Activated naive CD4-positive, alpha-beta T cell treated with Interleukin-2 at 50 U/mL for 16 hours (primary cell): ENCODE measurements around the gene OSBPL1A.

Experiments
- DNase-seq: peaks from one replicate; pipeline ENCODE4 v3.0.0-alpha.2; 2020

Gene OSBPL1A

DNA sequence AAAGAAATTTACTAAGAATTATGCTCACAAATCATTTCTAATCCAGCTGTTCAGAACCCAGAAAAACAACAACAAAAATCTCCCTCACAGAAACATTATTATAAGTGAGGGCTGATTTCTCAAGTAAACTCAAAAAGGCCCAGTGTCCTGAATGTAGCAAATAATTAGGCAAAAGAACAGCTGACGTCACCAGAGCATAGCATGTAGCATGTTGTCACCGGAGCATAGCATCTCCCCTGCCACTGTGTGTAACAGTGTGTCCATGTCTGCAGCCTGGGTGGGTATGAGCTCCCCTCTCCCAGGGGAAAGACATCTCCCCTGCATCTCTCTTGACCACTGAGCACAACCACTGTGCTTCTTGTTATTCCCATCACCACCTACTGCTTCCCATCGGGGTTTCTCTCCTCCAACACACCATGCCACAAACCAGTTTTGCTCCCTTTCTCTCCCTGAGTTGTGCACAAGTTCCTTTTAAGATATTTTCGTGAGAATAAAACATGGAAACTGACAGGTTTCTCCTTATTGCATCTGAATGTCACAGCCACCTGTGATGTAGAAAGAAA lies 132.0 kb downstream of the OSBPL1A start:
- no peak for DNase-seq

DNA sequence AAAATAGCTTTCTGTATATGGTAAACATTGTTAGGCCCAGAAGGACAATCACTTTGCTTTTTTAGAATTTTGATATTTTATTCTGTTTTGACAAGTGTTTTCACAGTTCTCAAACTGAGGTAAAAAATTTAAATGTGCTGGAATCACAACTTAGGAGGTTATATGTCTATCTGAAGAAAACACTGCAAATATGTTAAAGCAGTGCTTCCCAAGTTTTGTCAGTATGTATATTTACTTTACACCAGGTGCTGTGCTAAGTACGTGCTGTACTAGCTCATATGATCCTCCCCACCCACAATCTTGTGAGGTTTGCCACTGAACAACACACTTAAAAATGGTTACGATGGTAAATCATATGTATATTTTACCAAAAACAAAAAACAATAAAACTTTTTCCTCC lies 134.6 kb downstream of the OSBPL1A start:
- no peak for DNase-seq

DNA sequence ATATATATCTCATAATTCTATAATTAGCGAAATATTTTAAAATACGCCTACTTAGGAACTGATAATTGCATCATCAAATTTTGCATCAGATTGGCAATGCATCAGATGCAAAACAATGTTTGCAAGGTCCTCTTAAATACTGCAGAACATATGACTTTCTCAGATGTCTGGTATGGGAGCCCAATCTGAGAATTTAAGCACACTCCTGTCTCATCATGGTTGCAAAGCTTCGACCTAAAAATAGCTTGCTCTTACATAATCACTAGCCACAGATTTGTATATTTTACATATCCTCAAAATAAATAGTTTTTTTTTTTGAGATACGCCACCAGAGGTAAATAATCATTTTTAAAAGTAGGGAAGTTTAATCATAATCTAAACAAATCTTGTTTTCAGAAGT lies 135.5 kb downstream of the OSBPL1A start:
- DNase-seq: no peak

DNA sequence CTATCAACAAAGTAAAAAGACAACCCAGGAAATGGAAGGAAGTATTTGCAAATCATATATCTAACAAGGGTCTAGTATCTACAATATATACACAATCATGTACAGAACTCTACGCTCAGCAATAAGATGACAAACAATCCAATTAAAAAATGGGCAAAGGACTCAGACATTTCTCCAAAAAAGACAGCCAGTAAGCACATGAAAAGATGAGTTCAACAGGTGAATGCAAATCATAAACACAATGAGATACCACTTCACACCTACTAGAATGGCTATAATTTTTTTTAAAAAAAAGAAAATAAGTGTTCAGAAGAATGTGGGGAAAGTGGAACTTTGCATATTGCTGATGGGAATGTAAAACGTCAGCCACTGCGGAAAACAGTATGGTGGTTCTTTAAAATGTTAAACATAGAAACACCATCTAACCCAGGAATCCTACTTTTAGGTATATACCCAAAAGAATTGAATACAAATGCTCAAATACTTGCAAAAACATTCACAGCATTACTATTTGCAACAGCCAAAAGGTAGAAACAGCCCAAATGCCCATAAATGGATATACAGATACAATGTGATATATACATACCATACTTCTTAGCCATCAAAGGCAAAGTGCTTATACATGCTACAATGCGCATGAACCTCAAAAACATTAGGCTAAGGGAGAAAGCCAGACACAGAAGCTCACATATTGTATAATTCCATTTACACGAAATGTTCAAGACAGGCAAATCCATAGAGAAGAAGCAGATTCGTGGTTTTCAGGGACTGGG lies 137.6 kb downstream of the OSBPL1A start:
- DNase-seq: no peak

DNA sequence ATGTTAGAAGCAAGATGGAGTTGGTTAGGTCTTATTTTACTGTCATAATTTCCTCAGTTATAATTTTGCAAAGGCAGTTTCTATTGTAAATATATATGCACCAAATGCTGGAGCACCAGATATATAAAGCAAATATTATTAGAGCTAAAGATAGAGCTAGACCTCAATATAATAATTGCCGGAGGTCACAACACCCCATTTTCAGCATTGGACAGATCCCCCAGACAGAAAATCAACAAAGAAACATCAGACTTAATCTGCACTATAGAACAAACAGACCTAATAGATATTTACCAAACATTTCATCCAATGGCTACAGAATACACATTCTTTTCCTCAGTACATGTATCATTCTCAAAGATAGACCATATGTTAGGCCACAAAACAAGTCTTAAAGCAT lies 143.6 kb downstream of the OSBPL1A start:
- no peak for DNase-seq

DNA sequence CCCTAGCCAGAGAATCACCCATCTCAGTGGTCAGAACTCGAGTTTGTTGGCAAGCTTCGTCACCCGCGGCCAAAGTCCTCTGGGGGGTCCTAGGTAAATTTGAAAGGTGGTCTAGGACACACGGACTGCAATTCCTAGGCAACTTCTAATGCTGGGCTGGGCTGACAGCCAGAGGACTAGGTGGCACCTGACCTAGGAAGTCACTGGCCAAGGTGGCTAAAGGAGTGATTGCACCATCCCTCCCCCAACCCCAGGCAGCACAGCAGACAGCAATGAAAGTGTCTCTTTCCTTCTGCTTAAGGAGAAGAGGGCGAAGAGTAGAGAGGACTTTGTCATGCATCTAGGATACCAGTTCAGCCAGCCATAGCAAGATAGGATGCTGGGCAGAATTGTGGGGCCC lies 147.9 kb downstream of the OSBPL1A start:
- no peak for DNase-seq

DNA sequence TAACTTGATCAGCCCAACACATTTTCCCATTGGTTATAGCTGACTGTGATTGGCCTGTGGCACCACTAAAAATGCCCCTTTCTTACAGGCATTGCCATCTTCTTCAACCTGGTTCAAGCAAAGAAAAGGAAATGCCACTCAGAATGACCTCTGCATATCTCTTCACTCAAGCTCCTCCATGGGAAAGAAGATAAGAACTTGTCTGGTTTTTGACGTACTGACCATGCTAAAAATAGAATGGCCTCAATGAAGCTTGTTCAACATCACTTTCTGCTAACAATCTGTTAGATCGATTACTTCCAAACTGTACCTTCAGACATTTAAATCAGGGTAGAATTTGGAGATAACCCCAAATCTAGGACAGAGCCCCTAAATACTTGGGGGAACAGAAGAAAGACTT lies 149.3 kb downstream of the OSBPL1A start:
- DNase-seq: no peak

DNA sequence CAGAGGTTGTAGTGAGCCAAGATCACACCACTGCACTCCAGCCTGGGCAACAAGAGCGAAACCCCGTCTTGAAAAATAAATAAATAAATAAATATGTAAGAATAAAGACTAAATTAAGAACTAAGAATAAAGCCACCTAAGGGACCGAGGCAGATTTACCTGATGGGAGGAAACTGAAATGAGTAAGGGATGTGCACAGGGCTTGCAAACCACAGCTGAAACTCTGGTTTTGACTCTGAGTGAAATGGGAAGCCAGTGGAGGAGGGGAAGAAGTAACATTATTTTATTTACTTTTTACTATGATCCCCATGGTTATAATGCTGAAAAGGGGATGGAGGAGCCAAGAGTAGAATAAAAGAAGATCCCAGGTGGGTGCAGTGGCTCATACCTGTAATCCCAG lies 151.5 kb downstream of the OSBPL1A start:
- no peak for DNase-seq

DNA sequence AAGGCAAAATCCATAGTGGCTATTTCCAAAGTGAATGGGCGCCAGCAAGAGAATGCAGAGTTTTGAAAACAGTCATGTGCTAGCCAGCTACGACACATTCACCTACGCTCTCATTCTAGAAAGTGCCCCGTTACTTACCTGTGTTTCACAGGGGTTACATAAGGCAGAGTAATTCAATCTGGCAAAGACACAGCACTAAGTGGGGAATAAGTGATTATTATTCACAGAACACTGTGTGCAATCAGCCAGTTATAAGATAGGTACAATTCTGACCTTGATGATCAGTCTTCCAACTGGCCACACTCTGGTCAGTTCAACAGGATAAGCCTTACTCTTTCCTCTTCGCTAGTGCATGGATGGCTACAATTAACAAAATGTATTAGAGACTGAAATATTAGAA lies 152.9 kb downstream of the OSBPL1A start:
- no peak for DNase-seq

DNA sequence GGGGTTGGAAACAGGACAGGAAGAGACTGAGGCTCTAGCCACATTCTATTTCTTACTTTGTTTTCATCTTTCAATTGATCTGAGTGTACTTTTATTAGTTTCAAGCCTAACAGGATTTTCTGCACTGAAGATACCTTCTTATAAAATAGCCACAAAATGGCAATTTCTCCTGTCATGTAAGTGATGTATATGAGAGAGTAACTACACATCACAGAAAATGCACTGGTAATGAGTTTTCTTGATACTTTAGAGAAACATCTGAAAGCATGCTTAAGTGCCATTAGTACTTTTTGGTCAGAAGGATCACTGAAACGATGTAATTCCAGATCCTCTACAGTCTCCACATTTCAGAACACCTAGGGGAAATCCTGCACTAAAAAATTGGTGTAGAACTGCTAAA lies 153.9 kb downstream of the OSBPL1A start:
- no peak for DNase-seq

DNA sequence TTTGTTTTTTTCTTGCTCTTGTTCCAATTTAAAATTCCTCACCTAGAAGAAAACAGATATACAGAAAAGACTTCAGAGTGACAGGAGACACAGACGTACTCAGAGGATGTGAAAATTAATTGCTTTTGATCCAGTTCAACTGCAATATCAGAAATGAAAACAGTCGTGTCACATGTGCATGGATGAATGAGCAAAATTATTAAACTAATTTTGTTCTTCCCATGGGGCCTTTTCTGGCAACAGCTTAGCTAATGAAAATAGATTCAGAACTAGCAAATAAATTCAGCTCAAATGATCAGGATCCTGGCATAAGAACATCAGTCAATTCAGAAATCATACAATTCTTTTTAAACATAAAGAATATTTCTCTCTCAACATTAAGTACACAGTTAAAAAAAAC lies 158.3 kb downstream of the OSBPL1A start:
- no peak for DNase-seq

DNA sequence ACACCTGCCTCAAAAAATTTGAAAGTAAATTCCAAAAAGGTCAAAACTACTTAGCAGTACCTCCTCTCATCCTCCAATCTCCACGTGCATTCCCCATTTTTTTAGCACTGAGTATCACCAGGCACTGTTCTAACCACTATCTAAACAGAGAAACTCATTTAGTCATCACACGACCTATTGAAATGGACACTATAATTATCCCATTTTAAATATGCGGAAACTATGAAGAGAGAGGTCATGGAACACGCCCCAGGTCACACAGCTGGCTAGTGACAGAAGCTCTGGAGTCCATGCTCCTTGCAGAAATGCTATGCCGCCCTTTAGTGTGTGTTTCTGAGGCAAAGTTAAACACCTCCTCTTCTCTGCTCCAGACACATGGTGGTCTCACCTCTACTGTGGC lies 159.2 kb downstream of the OSBPL1A start:
- DNase-seq: no peak

DNA sequence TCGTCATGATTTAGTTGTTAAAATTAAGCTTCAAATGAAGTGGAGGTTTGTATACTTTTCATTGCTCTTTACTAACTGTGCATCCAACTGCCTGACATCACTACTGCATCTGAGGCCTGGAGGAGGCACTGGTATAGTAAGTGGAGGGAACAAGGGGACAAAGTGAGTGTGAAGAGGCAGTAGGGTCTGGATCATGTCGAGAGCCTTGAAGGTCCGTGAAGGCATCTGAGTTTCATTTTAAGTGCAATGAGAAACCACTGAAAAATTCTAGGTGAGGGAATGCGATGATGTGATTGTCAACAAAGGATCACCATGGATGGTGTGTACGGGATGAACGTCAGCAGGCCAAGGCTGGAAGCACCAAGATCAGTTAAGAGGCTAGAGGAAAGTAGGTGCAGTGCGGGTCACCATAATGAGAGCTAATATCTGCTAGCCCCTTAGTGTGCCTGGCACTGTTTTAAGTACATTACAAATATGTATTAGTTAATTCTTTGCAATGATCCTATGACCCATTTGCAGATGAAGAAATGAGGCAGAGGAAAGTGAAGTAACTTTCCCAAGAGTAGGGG lies 162.7 kb downstream of the OSBPL1A start:
- DNase-seq: no peak

DNA sequence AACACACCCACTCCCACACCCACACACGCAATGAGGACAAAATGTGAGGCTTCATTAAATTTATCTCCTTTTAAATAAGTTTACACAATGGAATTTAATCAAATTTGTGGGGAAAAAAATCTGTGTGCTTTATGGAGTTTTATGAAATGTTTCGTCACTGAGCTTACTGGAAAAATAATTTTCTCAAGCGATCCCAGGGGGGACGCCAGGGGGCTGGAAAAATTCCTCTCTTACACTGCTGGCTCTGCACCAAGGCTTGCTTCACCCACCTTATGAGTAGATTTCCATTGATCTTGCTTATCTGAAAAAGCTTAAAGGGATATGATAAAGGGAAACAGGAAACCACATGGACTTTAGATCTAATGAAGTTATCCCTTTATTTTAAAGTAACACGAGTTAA lies 163.3 kb downstream of the OSBPL1A start:
- DNase-seq: no peak

DNA sequence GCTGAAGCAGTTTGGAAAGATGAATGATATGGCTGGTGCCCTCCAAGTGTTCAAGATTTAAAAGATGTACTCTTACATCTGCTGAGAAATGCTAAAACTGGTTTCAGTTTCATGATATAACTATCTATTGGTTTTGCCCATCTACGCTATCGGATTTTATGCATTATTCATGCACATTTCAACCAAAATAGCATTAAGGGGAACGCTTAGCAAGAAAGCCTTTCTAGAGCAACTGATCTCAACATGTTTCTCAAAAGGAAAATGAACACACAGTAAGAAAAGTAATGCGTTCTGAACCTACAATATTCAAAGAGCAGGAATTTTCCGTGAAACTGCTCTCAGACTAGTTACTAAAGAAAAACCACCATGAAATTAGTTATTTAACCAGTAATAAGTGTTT lies 164.8 kb downstream of the OSBPL1A start:
- DNase-seq: no peak

DNA sequence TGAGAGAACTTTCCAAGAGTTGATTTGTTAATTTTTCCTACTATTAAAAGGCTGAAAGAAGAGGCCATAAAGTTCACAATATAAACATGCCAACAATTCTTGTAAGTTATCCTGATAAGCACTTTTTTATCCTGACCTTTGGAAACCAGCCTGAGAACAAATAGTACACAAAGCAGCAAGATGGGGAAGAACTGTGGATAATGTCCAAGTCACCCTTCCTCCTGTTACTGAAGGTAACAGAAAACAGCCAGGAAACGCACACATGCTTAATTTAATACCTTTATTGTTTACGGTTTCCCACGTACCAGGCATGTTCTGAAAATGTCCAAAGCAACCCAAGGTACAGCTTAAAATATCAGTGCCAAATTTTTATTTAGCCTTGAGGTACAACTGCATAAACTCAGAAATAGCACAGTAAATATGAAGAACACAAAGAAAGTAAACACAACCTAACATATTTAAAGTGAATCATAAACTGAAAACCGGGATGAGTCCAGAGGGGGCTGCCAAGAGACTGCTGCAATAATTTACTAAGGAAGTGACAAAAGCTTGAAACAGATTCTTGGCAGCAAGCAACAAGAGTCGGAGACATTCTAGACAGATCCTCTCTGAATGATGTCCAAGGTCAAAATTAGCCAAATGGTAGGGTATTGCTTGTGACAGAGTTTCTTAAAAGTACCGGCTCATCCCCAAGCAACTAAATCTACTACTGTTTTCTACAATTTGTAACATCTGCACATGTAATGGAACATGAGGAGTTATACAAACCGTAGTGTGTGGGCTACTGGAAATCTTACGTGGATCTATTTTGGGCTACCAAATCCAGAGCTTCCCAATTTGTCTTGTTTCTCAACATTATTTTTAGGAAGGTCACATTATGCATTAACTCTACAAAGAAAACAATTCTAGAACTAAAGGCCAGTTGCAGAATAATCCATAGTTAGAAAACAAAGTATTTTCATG lies 165.6 kb downstream of the OSBPL1A start:
- no peak for DNase-seq

DNA sequence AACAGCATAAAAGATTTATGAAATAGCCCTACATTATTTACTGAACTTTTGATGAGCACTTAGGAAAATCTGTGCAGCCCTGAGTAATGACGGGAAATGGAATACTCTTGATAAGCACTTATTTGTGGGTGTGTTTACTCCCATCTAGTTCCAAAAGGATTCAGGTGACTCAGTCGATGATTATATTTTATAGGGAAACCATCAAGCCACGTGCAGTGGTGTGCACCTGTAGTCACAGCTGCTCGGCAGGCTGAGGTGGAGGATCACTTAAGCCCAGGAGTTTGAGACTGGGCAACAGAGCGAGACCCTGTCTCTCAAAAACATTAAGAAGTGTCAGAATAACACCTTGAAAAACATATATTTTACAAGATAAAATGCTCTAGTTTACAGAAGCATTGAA lies 166.9 kb downstream of the OSBPL1A start:
- DNase-seq: no peak

DNA sequence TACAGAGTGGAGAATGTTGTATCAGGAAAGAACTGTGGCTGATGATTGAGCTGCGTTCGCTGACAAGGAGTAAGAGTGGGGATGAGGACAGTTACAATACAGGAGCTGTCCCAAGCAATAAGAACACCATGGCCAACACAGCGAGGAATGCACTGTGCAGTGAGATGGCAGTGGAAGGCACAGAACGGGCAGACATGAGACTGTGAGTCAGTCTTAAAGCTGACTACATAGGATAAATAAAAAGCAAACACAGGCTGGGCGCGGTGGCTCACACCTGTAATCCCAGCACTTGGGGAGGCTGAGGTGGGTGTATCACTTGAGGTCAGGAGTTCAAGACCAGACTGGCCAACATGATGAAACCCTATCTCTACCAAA lies 169.0 kb downstream of the OSBPL1A start:
- DNase-seq: no peak

DNA sequence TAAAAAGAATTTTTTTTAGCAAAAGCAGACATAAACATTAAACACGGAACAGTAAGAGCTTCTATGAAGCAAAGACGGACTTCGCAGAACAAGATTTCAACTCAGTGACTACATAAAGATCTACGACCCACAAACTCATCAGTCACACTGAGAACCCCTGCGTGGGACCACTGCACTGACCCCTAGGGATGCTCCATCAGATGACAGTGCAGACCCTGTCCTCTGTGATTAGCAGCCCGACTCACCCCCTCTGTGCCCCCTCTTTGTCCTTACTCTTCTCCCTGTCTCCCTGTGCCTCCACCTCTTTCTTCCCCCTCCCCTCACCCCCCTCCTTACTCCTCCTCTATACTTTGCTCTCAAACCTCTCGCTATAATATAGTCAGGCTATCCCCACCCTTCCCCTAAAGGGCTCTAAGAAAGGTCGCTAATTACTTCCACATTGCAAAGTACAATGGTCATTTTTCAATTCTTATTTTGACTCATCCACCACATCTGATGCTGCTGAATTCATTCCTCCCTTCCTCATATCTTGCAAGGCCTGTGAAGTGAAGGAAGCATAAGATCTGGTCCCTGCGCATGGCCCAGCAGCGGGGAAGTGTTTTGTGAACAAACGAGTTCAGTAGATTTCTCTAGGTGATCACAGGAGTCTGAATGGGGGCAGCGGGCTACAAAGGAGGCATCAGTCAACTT lies 169.5 kb downstream of the OSBPL1A start:
- DNase-seq: no peak

DNA sequence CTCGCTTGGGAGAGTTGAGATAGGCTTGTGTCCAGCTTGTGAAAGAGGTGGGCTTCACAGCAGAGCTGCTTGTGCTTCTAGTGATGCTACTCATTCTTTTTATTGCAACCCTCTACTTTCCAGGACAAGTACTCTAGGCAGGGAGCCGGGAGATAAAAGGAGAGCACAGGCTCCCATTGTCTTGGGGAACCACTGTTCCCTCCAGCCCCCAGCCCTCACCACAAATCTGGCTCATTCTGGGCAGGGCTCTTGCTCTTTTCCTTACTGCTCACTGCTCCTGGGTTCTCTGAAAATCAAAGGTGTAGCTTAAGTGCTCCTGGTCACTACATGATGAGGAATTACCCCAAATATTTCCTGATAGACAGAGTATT lies 177.3 kb downstream of the OSBPL1A start:
- no peak for DNase-seq

DNA sequence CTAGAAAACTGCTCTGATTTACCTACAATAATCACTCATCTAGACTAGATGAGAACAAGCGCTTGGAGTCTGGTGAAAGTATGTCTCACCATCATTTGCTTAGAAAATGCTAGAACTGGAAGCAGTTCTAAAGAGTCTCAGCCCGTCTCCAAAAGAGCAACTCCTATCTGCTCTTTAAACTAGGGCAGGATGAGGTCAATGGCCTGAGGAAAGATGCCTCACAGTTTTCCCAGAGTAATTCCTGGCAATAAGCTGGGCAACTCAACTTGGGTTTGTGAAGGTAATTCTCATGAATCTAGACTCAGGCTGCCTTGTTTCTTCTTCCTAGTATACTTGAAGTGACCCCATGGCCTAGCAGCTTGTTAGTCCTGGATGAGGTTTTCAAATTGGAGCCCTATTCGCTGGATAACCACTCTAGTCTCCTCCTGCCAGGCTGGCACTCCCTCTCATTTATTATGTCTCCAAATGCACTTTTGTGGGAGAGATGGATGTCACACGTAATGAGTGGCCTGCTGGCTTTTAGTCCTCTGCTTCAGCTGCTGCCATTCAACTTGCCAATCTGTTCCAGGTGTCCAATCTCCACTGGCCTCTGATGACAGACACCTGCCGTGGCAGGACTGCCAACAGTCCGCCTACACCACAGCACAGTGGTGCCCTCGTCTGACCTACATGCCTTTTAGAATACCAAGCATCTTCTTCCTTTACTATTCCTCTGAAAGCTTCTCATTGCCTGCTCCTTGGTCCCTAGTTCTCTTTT lies 177.9 kb downstream of the OSBPL1A start:
- no peak for DNase-seq

DNA sequence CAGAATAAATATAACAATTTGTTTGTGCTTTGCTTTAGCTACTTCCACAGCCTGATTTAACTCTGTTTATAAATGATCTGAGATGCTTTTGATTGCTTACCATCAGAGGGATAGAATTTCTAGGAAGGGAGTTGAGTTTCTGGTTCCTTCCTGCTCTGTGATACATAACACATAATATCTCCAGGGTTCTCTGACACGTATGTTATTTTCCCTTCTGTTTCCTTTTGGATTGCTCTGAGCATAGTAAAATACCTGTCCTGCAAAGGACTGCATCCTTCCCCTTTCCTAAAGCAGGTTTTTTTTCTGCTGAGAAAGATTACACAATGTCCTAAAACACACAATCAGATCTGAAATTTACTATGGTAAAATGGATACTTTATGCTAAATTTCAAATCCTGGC lies 182.7 kb downstream of the OSBPL1A start:
- no peak for DNase-seq
